ENCODE measurements around the gene SAPCD2.

The SAPCD2 gene

GRCh38 chr9:137030538-137031527 is 39.5 kb downstream of the SAPCD2 start:
- no peak for TF ChIP-seq CTCF (IDR thresholded peaks at IDR 0.05; ENCODE audit: low read depth, low read length)
- no peak for DNase-seq
- H3K9me3 ChIP-seq (ENCODE audit: severe bottlenecking) = no peaks in the 10 kb centered on the region
- H3K27ac ChIP-seq = no peak overlapping the region
- H3K36me3 ChIP-seq = no peaks in the 10 kb centered on the region
- H3K27me3 ChIP-seq (ENCODE audit: insufficient read depth, low read depth, severe bottlenecking) = no peaks in the 10 kb centered on the region
- no peak overlapping the region for H3K4me3 ChIP-seq (ENCODE audit: low read depth, low read length)

GRCh38 chr9:137030006-137030405 is 40.4 kb downstream of the SAPCD2 start:
- Histone ChIP-seq H3K36me3 (no peaks in the 10 kb centered on the region), H3K9me3 (ENCODE audit: severe bottlenecking) (no peaks in the 10 kb centered on the region), H3K4me3 (ENCODE audit: low read depth, low read length) (no peak overlapping the region), H3K27ac (no peak overlapping the region), H3K27me3 (ENCODE audit: insufficient read depth, low read depth, severe bottlenecking) (no peaks in the 10 kb centered on the region)
- no peak for DNase-seq
- no peak for TF ChIP-seq CTCF (IDR thresholded peaks at IDR 0.05; ENCODE audit: low read depth, low read length)

- peak; percentile 89 for DNase-seq
- H3K27ac ChIP-seq = no peak overlapping the region
- no peaks in the 10 kb centered on the region for H3K27me3 ChIP-seq (ENCODE audit: insufficient read depth, low read depth, severe bottlenecking)
- peak; percentile 95 for TF ChIP-seq CTCF (IDR thresholded peaks at IDR 0.05; ENCODE audit: low read depth, low read length)
- H3K4me3 ChIP-seq (ENCODE audit: low read depth, low read length) = no peak overlapping the region
- H3K36me3 ChIP-seq = no peaks in the 10 kb centered on the region
- no peaks in the 10 kb centered on the region for H3K9me3 ChIP-seq (ENCODE audit: severe bottlenecking)
Measured at GRCh38 chr9:137029058-137029936, 41.1 kb downstream of the SAPCD2 start.

- Histone ChIP-seq H3K36me3 (no peaks in the 10 kb centered on the region), H3K27me3 (ENCODE audit: insufficient read depth, low read depth, severe bottlenecking) (no peaks in the 10 kb centered on the region), H3K27ac (peak overlapping the region; percentile 64), H3K9me3 (ENCODE audit: severe bottlenecking) (no peaks in the 10 kb centered on the region), H3K4me3 (ENCODE audit: low read depth, low read length) (peak overlapping the region; percentile 51)
- peak; percentile 67 for DNase-seq
- peak; percentile 81 for TF ChIP-seq CTCF (IDR thresholded peaks at IDR 0.05; ENCODE audit: low read depth, low read length)
Measured at GRCh38 chr9:137028263-137029057, 41.9 kb downstream of the SAPCD2 start.
